T-helper 1 cell treated with Interleukin-12 subunit alpha and Interleukin-12 subunit beta and Interleukin-4 antibody, amounts not matched to agents 30 ng/mL and 1 ng/mL, for 36 hours (primary cell): ENCODE data around the gene QPRT. TPM values are rescaled to one million over a fixed set of nuclear protein-coding genes. Genes with fewer than 3 reads are reported as not detected.

Experiments used
- intact Hi-C: fragments of 100-400 bp; cut with micrococcal nuclease; formaldehyde crosslinking; loops from one replicate; pipeline ENCODE4 v1.15.1; 2024
- total RNA-seq: library from RNA; stranded (reverse); gene quantifications from 2 replicates; pipeline ENCODE4 v1.2.3, GENCODE V29; 2022

The QPRT gene
- total RNA-seq, 1 donor from 2014 or later, result 8.0 TPM

GRCh38 chr16:29743827-29744531, 65.0 kb downstream of the QPRT start:
- intact Hi-C loops, result loop anchor here (2.0 kb wide), 1 partner anchor 77 kb away; the partner anchor contains the start of gene MVP

GRCh38 chr16:29744541-29745101, 65.6 kb downstream of the QPRT start:
- intact Hi-C loops, result loop anchor here (2.0 kb wide), 1 partner anchor 76 kb away; the partner anchor contains the start of gene MVP

GRCh38 chr16:29745121-29745852, 66.3 kb downstream of the QPRT start:
- intact Hi-C loops, result loop anchor here (2.0 kb wide), 1 partner anchor 76 kb away; the partner anchor contains the start of gene MVP

GRCh38 chr16:29745853-29746345, 66.9 kb downstream of the QPRT start, which contains the start of gene C16orf54:
C16orf54 (minus strand) TSS chr16:29745990; CDS start chr16:29744951, 1,039 bp downstream.
- intact Hi-C loops, result loop anchor here (1.0 to 2.0 kb wide), 7 partner anchors 8 to 75 kb away; partner anchors contain the start of genes KIF22 and MVP

GRCh38 chr16:29746518-29746917, 67.5 kb downstream of the QPRT start:
- intact Hi-C loops, result loop anchor here (1.0 to 2.0 kb wide), 6 partner anchors 8 to 59 kb away; partner anchors contain the start of gene KIF22

Other genes with a start within 250 kb of the QPRT start
- 8.8 and 11.9 TPM in 2 replicates for gene BOLA2, start 224.8 kb upstream of the QPRT start, total RNA-seq
- 49.4 and 61.9 TPM in 2 replicates for gene SLX1B, start 224.6 kb upstream of the QPRT start, total RNA-seq
- 2.8 and 4.8 TPM in 2 replicates for gene SULT1A4, start 219.3 kb upstream of the QPRT start, total RNA-seq
- 81.4 and 84.8 TPM in 2 replicates for gene NPIPB12, start 172.8 kb upstream of the QPRT start, total RNA-seq
- 381 and 388 TPM in 2 replicates for gene SPN, start 15.9 kb upstream of the QPRT start, total RNA-seq
- gene C16orf54, start 66.8 kb downstream of the QPRT start, total RNA-seq, result 61.6 and 65.2 TPM in 2 replicates
- gene ZG16, start 99.1 kb downstream of the QPRT start, total RNA-seq, result not detected in 2 replicates
- gene KIF22, start 111.6 kb downstream of the QPRT start, total RNA-seq, result 129 and 133 TPM in 2 replicates
- gene MAZ, start 127.3 kb downstream of the QPRT start, total RNA-seq, result 353 and 357 TPM in 2 replicates
- gene PRRT2, start 133.0 kb downstream of the QPRT start, total RNA-seq, result 0.61 and 0.91 TPM in 2 replicates
- gene PAGR1, start 137.0 kb downstream of the QPRT start, total RNA-seq, result 24.3 and 24.8 TPM in 2 replicates
- 263 and 268 TPM in 2 replicates for gene MVP, start 141.3 kb downstream of the QPRT start, total RNA-seq
- 68.7 and 75.4 TPM in 2 replicates for gene CDIPT, start 184.0 kb downstream of the QPRT start, total RNA-seq
- 0.07 TPM in 2 replicates for gene SEZ6L2, start 220.4 kb downstream of the QPRT start, total RNA-seq
- 0.17 and 0.32 TPM in 2 replicates for gene ASPHD1, start 221.3 kb downstream of the QPRT start, total RNA-seq
- 42.2 and 48.4 TPM in 2 replicates for gene KCTD13, start 247.0 kb downstream of the QPRT start, total RNA-seq